Effector memory CD4-positive, alpha-beta T cell (primary cell): Measurements from ENCODE around the gene SH3PXD2A.

Experiments
- DNase-seq, 3 donors: peaks; one replicate each; pipeline ENCODE4 v3.0.0-alpha.2; 2020
- H3K27ac ChIP-seq: 2 replicates; pipeline ENCODE4 v1.7.0; 2013; ENCODE audit warnings: mild to moderate bottlenecking, low read length, moderate library complexity; ENCODE audit not compliant: insufficient read depth, poor library complexity, severe bottlenecking
- H3K27me3 ChIP-seq: replicated peaks from 2 replicates; pipeline ENCODE4 v1.7.0; 2013; ENCODE audit warnings: mild to moderate bottlenecking, low read length; ENCODE audit not compliant: insufficient read depth, control insufficient read depth, poor library complexity, severe bottlenecking
- H3K36me3 ChIP-seq: 2 replicates; pipeline ENCODE4 v1.7.0; 2013; ENCODE audit warnings: mild to moderate bottlenecking, low read length, moderate library complexity; ENCODE audit not compliant: control insufficient read depth, insufficient read depth
- H3K4me1 ChIP-seq: 2 replicates; pipeline ENCODE4 v1.7.0; 2013; ENCODE audit warnings: low read length, mild to moderate bottlenecking; ENCODE audit not compliant: control insufficient read depth, insufficient read depth, poor library complexity, severe bottlenecking
- H3K4me3 ChIP-seq: 2 replicates; pipeline ENCODE4 v1.7.0; 2013; ENCODE audit warnings: low read length, low read depth, mild to moderate bottlenecking; ENCODE audit not compliant: insufficient read depth, poor library complexity, severe bottlenecking
- H3K9me3 ChIP-seq: 2 replicates; pipeline ENCODE4 v1.7.0; 2013; ENCODE audit warnings: mild to moderate bottlenecking, low read length, moderate library complexity; ENCODE audit not compliant: control insufficient read depth

The SH3PXD2A gene

GRCh38 chr10:103693812-103694205 is 161.6 kb downstream of the SH3PXD2A start:
- Histone ChIP-seq H3K4me1 (peaks cover 32% of the 10 kb centered on the region), H3K27me3 (no peaks in the 10 kb centered on the region), H3K36me3 (no peaks in the 10 kb centered on the region), H3K4me3 (peak overlapping the region; percentile 54), H3K27ac (no peak overlapping the region), H3K9me3 (no peaks in the 10 kb centered on the region)
- no peak for DNase-seq

DNA sequence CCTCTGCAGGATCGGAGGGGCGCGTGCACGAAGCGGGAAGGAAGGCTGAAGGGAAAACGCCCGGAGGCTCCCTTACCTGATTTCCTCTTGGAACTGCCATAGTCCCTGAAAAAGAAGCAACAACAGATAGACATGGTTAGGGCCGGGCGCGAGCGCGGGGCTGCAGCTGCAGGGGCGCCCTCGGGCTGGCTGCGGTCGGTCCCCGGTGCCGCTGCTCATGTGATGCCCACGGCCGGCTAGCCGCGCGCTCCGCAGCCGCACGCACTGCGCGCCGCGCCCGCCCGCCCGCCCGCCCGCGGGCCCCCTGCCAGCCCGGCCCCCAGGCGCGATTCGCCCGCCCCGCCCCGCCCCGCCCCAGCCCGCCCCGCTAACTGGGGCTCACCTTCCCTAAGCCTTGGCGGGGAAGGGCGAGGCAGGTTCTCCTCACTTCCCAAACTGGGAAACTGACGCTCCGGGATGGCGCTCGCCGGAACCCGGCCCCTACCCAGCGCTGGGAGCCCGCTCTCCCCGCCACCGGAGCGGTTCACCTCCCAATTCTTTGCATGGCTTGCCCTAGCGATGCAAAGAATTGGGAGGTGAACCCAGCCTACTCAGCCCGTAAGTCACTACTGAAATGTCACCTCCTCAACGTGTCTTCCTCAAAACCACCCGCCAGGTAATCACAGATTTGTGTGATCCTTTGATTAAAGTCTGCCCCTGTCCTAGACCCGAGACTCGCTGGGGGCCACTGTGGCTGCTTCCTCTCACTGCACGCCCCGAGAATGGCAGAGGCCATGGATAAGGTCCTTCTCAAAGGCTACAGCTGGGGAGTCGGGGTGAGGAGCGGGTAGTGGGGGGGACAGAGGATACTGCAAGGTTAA is 162.2 kb downstream of the SH3PXD2A start:
- no peaks in the 10 kb centered on the region for H3K9me3 ChIP-seq
- H3K4me3 ChIP-seq = peak overlapping the region; percentile 54
- H3K27ac ChIP-seq = peak overlapping the region; percentile 16
- H3K27me3 ChIP-seq = no peaks in the 10 kb centered on the region
- H3K36me3 ChIP-seq = no peaks in the 10 kb centered on the region
- H3K4me1 ChIP-seq = peaks cover 32% of the 10 kb centered on the region
- peak; percentile 26 to 39 (median 33) for DNase-seq

GRCh38 chr10:103692436-103692951 is 162.9 kb downstream of the SH3PXD2A start:
- Histone ChIP-seq H3K27me3 (no peaks in the 10 kb centered on the region), H3K36me3 (no peaks in the 10 kb centered on the region), H3K9me3 (no peaks in the 10 kb centered on the region), H3K4me1 (peaks cover 32% of the 10 kb centered on the region), H3K4me3 (peak overlapping the region; percentile 49), H3K27ac (peak overlapping the region; percentile 16)
- peak in 2 of 3 donors; percentile 11 to 20 for DNase-seq

- Histone ChIP-seq H3K4me1 (peaks cover 30% of the 10 kb centered on the region), H3K4me3 (no peak overlapping the region), H3K27me3 (no peaks in the 10 kb centered on the region), H3K27ac (peak overlapping the region; percentile 49), H3K9me3 (no peaks in the 10 kb centered on the region), H3K36me3 (no peaks in the 10 kb centered on the region)
- DNase-seq = peak in 1 of 3 donors; percentile 20
These were observed 163.5 kb downstream of the SH3PXD2A start for GRCh38 chr10:103691723-103692435.

DNA sequence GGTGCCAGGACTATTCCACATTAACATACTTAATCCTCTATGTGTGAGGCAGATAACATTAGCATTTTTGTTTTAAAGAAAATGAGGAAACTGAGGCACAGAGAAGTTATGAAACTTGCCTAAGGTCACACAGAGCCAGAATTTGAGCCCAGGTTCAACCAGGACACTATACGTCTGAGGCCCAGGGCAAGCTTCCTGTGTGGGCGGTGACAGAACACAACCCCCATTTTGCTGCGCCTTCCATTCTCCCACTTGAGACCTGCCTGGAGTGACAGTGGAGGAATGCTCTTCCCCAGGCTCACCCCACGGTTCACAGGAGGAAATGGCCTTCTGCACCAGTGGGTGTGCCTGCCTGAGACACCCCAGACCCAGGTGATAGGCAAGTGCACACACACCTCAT is 164.1 kb downstream of the SH3PXD2A start:
- Histone ChIP-seq H3K27ac (no peak overlapping the region), H3K4me1 (peaks cover 24% of the 10 kb centered on the region), H3K36me3 (no peaks in the 10 kb centered on the region), H3K27me3 (no peaks in the 10 kb centered on the region), H3K9me3 (no peaks in the 10 kb centered on the region), H3K4me3 (no peak overlapping the region)
- DNase-seq = no peak

GRCh38 chr10:103690281-103690680 is 165.1 kb downstream of the SH3PXD2A start:
- Histone ChIP-seq H3K4me3 (no peak overlapping the region), H3K9me3 (no peaks in the 10 kb centered on the region), H3K27ac (no peak overlapping the region), H3K27me3 (no peaks in the 10 kb centered on the region), H3K36me3 (no peaks in the 10 kb centered on the region), H3K4me1 (peaks cover 19% of the 10 kb centered on the region)
- no peak for DNase-seq

- DNase-seq = no peak
- H3K27me3 ChIP-seq = no peaks in the 10 kb centered on the region
- H3K27ac ChIP-seq = no peak overlapping the region
- H3K4me3 ChIP-seq = no peak overlapping the region
- no peaks in the 10 kb centered on the region for H3K9me3 ChIP-seq
- H3K4me1 ChIP-seq = peaks cover 7% of the 10 kb centered on the region
- H3K36me3 ChIP-seq = no peaks in the 10 kb centered on the region
These were observed 166.9 kb downstream of the SH3PXD2A start for GRCh38 chr10:103688491-103688890.

GRCh38 chr10:103687718-103688117 is 167.7 kb downstream of the SH3PXD2A start:
- Histone ChIP-seq H3K36me3 (no peaks in the 10 kb centered on the region), H3K27me3 (no peaks in the 10 kb centered on the region)
- no peak for DNase-seq

DNA sequence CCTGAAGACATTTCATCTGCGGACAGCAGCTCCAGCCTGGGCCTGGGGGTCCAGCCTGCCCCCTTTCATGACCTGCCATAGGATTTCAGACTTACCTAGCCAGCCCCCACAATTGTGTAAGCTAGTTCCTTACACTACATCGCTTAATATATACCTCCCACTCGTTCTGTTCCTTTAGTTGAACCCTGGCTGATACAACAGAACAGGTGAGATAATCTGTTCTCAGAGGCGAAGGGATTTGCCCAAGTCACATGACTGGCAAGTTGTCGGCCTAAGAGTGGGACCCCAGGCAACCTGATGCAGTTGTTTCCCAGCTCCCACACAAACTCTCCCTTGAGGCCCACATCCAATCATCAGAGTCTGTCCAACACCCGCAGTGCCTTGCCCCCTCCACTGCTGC is 168.2 kb downstream of the SH3PXD2A start:
- H3K27me3 ChIP-seq = no peaks in the 10 kb centered on the region
- H3K27ac ChIP-seq = no peak overlapping the region
- DNase-seq = no peak
- no peak overlapping the region for H3K4me3 ChIP-seq
- H3K36me3 ChIP-seq = no peaks in the 10 kb centered on the region
- H3K4me1 ChIP-seq = peaks cover 4% of the 10 kb centered on the region
- no peaks in the 10 kb centered on the region for H3K9me3 ChIP-seq

More at GRCh38 chr10:103687718-103688117, 167.7 kb downstream of the SH3PXD2A start:
- H3K4me3 ChIP-seq = no peak overlapping the region
- no peaks in the 10 kb centered on the region for H3K9me3 ChIP-seq
- H3K27ac ChIP-seq = no peak overlapping the region
- peaks cover 4% of the 10 kb centered on the region for H3K4me1 ChIP-seq
